Ascending aorta (tissue), 1 donor: ENCODE measurements around the gene KLK5. TPM values are rescaled to one million over a fixed set of nuclear protein-coding genes. Genes with fewer than 3 reads are reported as not detected.

Experiments used
- total RNA-seq: library from RNA; depleted of rRNA; stranded (reverse); fragments of >200 nt; gene quantifications from one replicate; pipeline ENCODE4 v1.1.0, GENCODE V29; 2016

Gene KLK5
- total RNA-seq, 1 donor from 2014 or later = not detected

Other genes starting within 250 kb of the KLK5 start
- 1.3 TPM for gene SHANK1, start 233.2 kb downstream of the KLK5 start, total RNA-seq
- not detected for gene CLEC11A, start 229.7 kb downstream of the KLK5 start, total RNA-seq
- gene GPR32, start 182.6 kb downstream of the KLK5 start, total RNA-seq = not detected
- not detected for gene ACP4, start 162.6 kb downstream of the KLK5 start, total RNA-seq
- not detected for gene KLK1, start 129.3 kb downstream of the KLK5 start, total RNA-seq
- not detected for gene KLK15, start 119.5 kb downstream of the KLK5 start, total RNA-seq
- not detected for gene KLK3, start 98.1 kb downstream of the KLK5 start, total RNA-seq
- gene KLK2, start 79.6 kb downstream of the KLK5 start, total RNA-seq = not detected
- not detected for gene KLK4, start 41.6 kb downstream of the KLK5 start, total RNA-seq
- gene KLK6, start 16.6 kb upstream of the KLK5 start, total RNA-seq = not detected
- gene KLK7, start 30.9 kb upstream of the KLK5 start, total RNA-seq = not detected
- gene KLK8, start 48.6 kb upstream of the KLK5 start, total RNA-seq = not detected
- 1.6 TPM for gene KLK10, start 66.7 kb upstream of the KLK5 start, total RNA-seq
- not detected for gene KLK11, start 73.6 kb upstream of the KLK5 start, total RNA-seq
- gene KLK12, start 82.0 kb upstream of the KLK5 start, total RNA-seq = not detected
- not detected for gene KLK13, start 112.1 kb upstream of the KLK5 start, total RNA-seq
- gene KLK14, start 129.8 kb upstream of the KLK5 start, total RNA-seq = not detected
- 8.9 TPM for gene CTU1, start 155.4 kb upstream of the KLK5 start, total RNA-seq
- 0.85 TPM for gene SIGLEC9, start 171.9 kb upstream of the KLK5 start, total RNA-seq
- 4.8 TPM for gene SIGLEC7, start 189.3 kb upstream of the KLK5 start, total RNA-seq